ENCODE results near the gene SLC50A1.

Gene SLC50A1

DNA sequence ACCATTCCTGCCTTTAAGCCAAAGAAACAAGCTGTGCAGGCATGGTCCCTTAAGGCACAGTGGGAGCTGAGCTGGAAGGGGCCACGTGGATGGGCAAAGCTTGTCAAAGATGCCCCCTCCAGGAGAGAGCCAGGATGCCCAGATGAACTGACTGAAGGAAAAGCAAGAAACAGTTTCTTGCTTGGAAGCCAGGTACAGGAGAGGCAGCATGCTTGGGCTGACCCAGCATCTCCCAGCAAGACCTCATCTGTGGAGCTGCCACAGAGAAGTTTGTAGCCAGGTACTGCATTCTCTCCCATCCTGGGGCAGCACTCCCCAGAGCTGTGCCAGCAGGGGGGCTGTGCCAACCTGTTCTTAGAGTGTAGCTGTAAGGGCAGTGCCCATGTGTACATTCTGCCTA, 1.3 kb upstream of the SLC50A1 start:
- H3K4me3 ChIP-seq (ENCODE audit: low read depth, low read length), result peak overlapping the region; percentile 82

DNA sequence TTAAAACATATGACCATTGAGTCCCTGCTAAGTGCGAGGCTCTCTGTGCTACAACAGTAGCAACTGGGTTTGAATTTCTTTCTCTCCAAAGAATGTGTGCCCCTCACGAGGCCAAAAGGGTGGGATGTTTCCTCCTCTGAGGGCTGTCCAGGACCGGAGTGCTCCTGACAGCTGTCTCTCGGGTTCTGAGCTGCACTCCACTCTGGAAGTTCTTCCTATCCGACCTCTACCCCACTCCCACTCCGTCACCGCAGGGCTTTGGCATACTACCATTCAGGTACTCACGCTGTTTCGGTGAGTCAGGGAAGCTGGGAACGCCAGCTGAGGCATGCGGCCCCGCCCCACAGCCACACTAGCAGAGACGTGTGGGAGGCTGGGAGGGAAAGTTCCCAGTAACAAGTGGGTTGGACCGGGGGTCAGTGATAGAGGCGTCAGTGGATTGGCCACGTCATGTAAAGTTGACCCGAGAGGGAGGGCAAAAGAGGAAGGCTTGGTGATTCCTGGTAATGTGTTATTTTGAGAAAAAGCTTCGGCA, 705 bp upstream of the SLC50A1 start:
- peak overlapping the region; percentile 82 for H3K4me3 ChIP-seq (ENCODE audit: low read depth, low read length)
- peak; percentile 79 for DNase-seq (ENCODE audit: low read depth)
- TF ChIP-seq, protein P1, sequence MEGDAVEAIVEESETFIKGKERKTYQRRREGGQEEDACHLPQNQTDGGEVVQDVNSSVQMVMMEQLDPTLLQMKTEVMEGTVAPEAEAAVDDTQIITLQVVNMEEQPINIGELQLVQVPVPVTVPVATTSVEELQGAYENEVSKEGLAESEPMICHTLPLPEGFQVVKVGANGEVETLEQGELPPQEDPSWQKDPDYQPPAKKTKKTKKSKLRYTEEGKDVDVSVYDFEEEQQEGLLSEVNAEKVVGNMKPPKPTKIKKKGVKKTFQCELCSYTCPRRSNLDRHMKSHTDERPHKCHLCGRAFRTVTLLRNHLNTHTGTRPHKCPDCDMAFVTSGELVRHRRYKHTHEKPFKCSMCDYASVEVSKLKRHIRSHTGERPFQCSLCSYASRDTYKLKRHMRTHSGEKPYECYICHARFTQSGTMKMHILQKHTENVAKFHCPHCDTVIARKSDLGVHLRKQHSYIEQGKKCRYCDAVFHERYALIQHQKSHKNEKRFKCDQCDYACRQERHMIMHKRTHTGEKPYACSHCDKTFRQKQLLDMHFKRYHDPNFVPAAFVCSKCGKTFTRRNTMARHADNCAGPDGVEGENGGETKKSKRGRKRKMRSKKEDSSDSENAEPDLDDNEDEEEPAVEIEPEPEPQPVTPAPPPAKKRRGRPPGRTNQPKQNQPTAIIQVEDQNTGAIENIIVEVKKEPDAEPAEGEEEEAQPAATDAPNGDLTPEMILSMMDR (IDR thresholded peaks at IDR 0.05; ENCODE audit: control insufficient read depth, extremely low read depth, insufficient read depth), result no peak

More for the DNA sequence above, 1.3 kb upstream of the SLC50A1 start:
- no peak for DNase-seq (ENCODE audit: low read depth)
- TF ChIP-seq, protein P1 (IDR thresholded peaks at IDR 0.05; ENCODE audit: control insufficient read depth, extremely low read depth, insufficient read depth), result no peak

DNA sequence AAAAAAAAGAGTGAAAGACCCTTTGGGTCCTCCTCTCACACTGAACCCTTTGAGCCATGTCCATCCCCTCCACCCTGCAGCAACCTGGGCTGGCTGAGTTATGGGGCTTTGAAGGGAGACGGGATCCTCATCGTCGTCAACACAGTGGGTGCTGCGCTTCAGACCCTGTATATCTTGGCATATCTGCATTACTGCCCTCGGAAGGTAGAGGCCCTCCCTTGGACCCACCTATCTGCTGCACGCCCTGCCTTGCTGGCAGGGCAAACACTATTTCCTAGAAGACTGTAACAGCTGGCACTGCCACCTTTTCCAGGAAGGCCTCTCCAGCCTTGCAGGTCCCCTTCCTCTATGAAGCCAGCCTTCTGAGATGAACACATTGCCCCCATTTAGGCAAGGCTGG, 1.1 kb downstream of the SLC50A1 start:
- peak overlapping the region; percentile 82 for H3K4me3 ChIP-seq (ENCODE audit: low read depth, low read length)
- DNase-seq (ENCODE audit: low read depth), result no peak
- TF ChIP-seq, protein P1 (IDR thresholded peaks at IDR 0.05; ENCODE audit: control insufficient read depth, extremely low read depth, insufficient read depth), result no peak

DNA sequence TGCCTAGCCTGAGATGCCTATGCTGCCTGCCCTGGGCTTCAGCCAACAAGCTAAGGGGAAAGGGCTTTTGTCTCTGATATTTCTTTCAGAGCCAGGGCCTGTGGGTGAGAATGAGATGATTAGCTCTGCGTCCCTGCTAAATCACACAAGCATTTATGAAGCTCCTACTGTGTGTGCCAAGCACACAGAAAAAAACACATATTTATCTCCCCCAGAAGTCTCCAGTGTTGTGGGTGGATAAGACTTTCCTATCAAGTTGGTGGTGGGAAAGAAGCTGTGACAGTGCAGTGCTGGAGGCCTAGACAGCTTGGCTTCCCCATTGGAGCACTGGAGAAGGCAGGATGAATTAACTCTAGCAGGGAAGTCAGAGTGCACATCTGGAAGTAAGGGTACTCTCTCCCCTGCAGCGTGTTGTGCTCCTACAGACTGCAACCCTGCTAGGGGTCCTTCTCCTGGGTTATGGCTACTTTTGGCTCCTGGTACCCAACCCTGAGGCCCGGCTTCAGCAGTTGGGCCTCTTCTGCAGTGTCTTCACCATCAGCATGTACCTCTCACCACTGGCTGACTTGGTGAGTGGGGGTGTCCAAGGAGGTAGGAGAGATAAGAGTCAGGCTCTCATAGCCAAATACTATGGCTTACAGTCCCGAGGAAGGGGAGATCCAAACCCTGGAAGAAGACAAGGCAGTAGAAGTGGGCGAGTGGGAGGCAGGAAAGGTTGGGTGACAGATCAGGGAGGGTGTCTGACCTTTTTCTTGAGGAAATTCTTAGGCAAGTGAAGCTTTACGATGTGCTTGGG, 1.7 kb downstream of the SLC50A1 start:
- DNase-seq (ENCODE audit: low read depth), result no peak
- H3K4me3 ChIP-seq (ENCODE audit: low read depth, low read length), result peak overlapping the region; percentile 82
- TF ChIP-seq, protein P1 (IDR thresholded peaks at IDR 0.05; ENCODE audit: control insufficient read depth, extremely low read depth, insufficient read depth), result no peak

DNA sequence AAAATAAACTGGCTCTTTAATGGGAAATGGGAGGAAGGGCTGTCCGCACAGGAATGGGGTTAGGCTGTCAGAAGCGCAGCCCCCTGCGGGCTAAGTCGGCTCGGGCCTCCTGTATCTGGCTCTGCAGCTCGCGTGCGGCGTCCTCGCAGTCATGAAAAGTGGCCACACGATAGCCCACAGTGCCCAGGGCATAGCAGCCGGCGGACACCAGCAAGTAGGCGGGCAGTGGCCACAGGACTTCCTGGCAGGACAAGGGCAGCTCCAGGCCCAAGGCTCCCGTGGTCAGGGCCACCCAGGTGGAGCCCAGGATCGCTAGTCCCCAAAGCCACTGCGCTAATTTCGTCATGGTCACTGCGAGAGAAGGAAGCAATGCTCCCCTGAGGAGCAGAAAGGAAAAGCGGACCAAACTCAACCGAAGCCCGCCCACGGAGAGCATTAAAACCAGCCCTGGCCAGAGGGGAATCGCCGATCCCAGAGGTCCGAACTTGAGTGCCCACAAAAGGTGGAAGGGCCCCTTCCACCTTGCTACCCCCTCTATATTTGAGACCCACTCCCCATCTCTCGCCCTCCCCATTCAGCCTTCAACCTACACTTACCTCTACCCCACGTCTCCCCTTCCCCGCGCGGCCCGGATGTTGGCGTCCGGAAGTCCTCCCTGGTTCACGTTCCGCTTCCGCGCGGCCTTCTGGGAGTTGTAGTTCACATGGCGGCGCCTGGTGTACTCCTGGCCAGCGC, 4.4 kb downstream of the SLC50A1 start, which contains the start of gene DPM3:
Gene DPM3, minus strand, starts transcription at position 637 of the 735 bp plus-strand sequence. Its CDS starts 291 bp downstream, at position 346.
- TF ChIP-seq, protein P1 (IDR thresholded peaks at IDR 0.05; ENCODE audit: control insufficient read depth, extremely low read depth, insufficient read depth), result no peak
- peak within 1 kb of the TSS; percentile 75 for H3K4me3 ChIP-seq (ENCODE audit: low read depth, low read length)
- DNase-seq (ENCODE audit: low read depth), result no peak

DNA sequence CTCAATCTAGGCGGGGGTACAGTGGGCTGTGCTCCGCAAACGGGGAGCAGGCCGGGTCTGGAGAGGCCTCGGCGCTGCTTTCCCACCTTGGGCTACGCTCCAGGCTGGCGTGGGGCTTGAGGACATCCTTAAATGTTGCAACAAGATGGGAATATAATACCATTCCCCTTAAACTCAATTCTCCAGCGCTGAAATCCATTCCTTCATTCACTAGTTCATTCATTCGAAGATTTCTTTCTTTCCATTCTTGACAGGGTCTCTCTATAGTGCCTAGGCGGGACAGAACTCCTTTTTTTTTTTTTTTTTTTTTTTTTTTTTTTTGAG, 4.9 kb downstream of the SLC50A1 start:
- TF ChIP-seq, protein P1 (IDR thresholded peaks at IDR 0.05; ENCODE audit: control insufficient read depth, extremely low read depth, insufficient read depth), result no peak
- H3K4me3 ChIP-seq (ENCODE audit: low read depth, low read length), result peak overlapping the region; percentile 75
- no peak for DNase-seq (ENCODE audit: low read depth)

All from LNCaP clone FGC (cell line).